Kidney (tissue), 14 donors: Measurements from ENCODE around the gene PLOD1. TPM values are rescaled to one million over a fixed set of nuclear protein-coding genes. Genes with fewer than 3 reads are reported as not detected.
"Not testable (repeated sequence)": the region's sequence is repeated elsewhere in the genome, so short reads cannot be mapped to it uniquely, and the experiment has no call there.

ENCODE experiments used
- DNase-seq, 5 donors: peaks; one replicate each; pipeline ENCODE4 v3.0.0-alpha.2; 2013 to 2020
- FAIRE-seq: peaks from 2 replicates; lab custom pipeline; 2012; peaks lifted over from hg19 to GRCh38; lab: Jason Lieb, UNC
- H3K27ac ChIP-seq, 2 donors: one replicate each; pipeline ENCODE4 v1.7.0; 2013; ENCODE audit warnings: low read depth in 2 of 2, low read length in 2 of 2, inconsistent platforms in 1 of 2
- H3K27me3 ChIP-seq: one replicate; pipeline ENCODE4 v1.7.1; 2013; ENCODE audit warnings: low read length, inconsistent platforms; ENCODE audit not compliant: control insufficient read depth, insufficient read depth
- H3K36me3 ChIP-seq, 3 donors: one replicate each; pipeline versions ENCODE4 v1.7.0 to v1.7.1; 2013; ENCODE audit warnings: low read length in 3 of 3, control low read depth in 1 of 3, inconsistent platforms in 1 of 3; ENCODE audit not compliant: insufficient read depth in 3 of 3, control insufficient read depth in 2 of 3
- H3K4me1 ChIP-seq, 3 donors: one replicate each; pipeline versions ENCODE4 v1.7.0 to v1.7.1; 2013; ENCODE audit warnings: low read length in 3 of 3, inconsistent platforms in 1 of 3, low read depth in 1 of 3; ENCODE audit not compliant: control insufficient read depth in 2 of 3, insufficient read depth in 2 of 3
- H3K4me3 ChIP-seq, 3 donors: one replicate each; pipeline versions ENCODE4 v1.7.0 to v1.8.1; 2013; ENCODE audit warnings: low read length in 3 of 3, control low read depth in 1 of 3, inconsistent platforms in 1 of 3
- H3K9ac ChIP-seq, 3 donors: one replicate each; pipeline versions ENCODE4 v1.7.0 to v1.7.1; 2013; ENCODE audit warnings: low read length in 3 of 3, control low read depth in 1 of 3, inconsistent platforms in 1 of 3
- H3K9me3 ChIP-seq, 3 donors: one replicate each; pipeline versions ENCODE4 v1.7.0 to v1.7.1; 2013; ENCODE audit warnings: low read length in 3 of 3, control low read depth in 1 of 3, inconsistent platforms in 1 of 3; ENCODE audit not compliant: control insufficient read depth in 2 of 3, insufficient read depth in 1 of 3
- intact Hi-C: fragments of 100-400 bp; cut with DNase I; formaldehyde crosslinking; loops from one replicate; pipeline ENCODE4 v1.11.1; 2022
- polyA plus RNA-seq: library from polyadenylated mRNA; stranded (reverse); fragments of 350-450 nt; fragmentation: Illumina TruSeq; extraction: RNeasy Lipid Tissue Mini Kit (QIAGEN cat#74804); gene quantifications from one replicate; pipeline ENCODE4 v1.2.3, GENCODE V29; 2014; ENCODE audit warnings: low read depth, low replicate concordance; ENCODE audit not compliant: insufficient read depth
- total RNA-seq: library from RNA; stranded (reverse); fragmentation: NEBNext Ultra II Directional; extraction: Animal tissue kit (Norgen Biotek cat#: 25700); gene quantifications from one replicate; pipeline ENCODE4 v1.2.1, GENCODE V29; 2021
- TF ChIP-seq, protein P1 (sequence below): IDR thresholded peaks from 3 replicates; pipeline ENCODE4 v1.5.1; 2012; ENCODE audit warnings: mild to moderate bottlenecking, moderate library complexity, borderline replicate concordance; ENCODE audit not compliant: insufficient read depth; ENCODE audit errors: extremely low read depth
- donor health status: control.
- donor health status: control.
- donor health status: control.
- donor health status: control.
- donor health status: control.
- donor health status: DM: yes; HTN: yes; CAD: no.
- donor health status: Normal renal cell carcinoma (clear cell type).

Gene PLOD1
- total and polyA plus RNA-seq, 2 donors from 2014 or later: 58.8 to 103 TPM

DNA sequence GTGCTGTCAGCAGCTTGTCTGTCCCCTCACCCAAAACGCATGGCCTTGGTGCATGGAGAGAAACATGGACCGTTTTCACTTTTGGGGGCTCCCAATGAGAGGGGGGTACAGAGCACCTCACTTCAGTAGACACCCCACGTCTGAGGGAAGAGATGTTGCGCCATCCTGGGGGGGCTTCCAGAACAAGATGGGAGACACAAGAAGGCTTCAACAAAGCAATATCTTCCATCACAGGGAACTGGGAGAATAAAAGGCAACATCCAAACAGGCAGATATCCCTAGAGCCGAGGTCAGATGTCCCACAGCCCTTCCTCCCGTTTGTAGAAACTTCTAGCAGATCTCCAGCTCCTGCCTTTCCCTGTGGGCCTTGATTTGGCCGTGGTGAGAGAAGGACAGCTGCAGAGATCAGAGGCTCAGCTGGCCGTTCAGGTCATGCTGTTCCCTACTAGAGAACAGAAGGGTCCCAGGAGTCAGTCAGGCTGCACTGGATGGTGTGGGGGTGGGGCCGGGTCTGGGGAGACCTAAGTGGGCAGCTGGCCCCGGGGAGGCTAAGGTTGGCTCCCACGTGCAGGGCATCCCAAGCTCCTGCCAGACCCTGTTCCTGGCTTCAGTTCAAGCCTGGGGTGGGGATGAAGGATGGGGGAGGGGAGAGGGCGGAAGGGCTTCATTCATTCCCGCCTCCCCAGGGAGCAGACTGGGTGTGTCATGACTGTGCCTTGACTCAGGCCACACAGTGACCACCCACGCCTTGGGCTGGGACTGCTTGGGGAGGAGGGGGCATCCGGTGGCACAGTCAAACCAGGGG lies 4.4 kb downstream of the PLOD1 start:
- Histone ChIP-seq H3K36me3 (no peaks in the 10 kb centered on the region), H3K4me3 (no peak overlapping the region), H3K27ac (peak overlapping the region in 1 of 2 donors; percentile 72), H3K9ac (no peak overlapping the region), H3K4me1 (peaks cover 0 to 22% (median 0%) of the 10 kb centered on the region in 3 donors), H3K27me3 (no peaks in the 10 kb centered on the region), H3K9me3 (no peaks in the 10 kb centered on the region)
- no peak for FAIRE-seq
- intact Hi-C loops: no loop called here
- TF ChIP-seq, protein P1, sequence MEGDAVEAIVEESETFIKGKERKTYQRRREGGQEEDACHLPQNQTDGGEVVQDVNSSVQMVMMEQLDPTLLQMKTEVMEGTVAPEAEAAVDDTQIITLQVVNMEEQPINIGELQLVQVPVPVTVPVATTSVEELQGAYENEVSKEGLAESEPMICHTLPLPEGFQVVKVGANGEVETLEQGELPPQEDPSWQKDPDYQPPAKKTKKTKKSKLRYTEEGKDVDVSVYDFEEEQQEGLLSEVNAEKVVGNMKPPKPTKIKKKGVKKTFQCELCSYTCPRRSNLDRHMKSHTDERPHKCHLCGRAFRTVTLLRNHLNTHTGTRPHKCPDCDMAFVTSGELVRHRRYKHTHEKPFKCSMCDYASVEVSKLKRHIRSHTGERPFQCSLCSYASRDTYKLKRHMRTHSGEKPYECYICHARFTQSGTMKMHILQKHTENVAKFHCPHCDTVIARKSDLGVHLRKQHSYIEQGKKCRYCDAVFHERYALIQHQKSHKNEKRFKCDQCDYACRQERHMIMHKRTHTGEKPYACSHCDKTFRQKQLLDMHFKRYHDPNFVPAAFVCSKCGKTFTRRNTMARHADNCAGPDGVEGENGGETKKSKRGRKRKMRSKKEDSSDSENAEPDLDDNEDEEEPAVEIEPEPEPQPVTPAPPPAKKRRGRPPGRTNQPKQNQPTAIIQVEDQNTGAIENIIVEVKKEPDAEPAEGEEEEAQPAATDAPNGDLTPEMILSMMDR: no peak
- peak in 1 of 5 donors; percentile 90 for DNase-seq

DNA sequence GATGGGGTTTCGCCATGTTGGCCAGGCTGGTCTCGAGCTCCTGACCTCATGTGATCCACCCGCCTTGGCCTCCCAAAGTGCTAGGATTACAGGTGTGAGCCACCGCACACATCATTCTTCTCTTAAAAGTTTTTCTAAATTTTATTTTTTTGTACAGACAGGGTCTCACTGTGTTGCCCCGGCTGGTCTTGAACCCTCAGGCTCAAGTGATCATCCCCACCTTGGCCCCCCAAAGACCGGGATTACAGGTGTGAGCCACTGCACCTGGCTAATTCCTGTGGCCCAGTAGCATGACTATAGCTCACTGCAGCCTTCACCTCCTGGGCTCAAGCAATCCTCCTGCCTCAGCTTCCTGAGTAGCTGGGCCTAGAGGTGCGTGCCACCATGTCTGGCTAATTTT lies 5.3 kb downstream of the PLOD1 start:
- H3K4me1 ChIP-seq: peaks cover 0 to 18% (median 0%) of the 10 kb centered on the region in 3 donors
- H3K4me3 ChIP-seq, H3K9ac ChIP-seq, DNase-seq, H3K9me3 ChIP-seq, H3K27me3 ChIP-seq, FAIRE-seq, H3K36me3 ChIP-seq, intact Hi-C loops, H3K27ac ChIP-seq: not testable (repeated sequence)

DNA sequence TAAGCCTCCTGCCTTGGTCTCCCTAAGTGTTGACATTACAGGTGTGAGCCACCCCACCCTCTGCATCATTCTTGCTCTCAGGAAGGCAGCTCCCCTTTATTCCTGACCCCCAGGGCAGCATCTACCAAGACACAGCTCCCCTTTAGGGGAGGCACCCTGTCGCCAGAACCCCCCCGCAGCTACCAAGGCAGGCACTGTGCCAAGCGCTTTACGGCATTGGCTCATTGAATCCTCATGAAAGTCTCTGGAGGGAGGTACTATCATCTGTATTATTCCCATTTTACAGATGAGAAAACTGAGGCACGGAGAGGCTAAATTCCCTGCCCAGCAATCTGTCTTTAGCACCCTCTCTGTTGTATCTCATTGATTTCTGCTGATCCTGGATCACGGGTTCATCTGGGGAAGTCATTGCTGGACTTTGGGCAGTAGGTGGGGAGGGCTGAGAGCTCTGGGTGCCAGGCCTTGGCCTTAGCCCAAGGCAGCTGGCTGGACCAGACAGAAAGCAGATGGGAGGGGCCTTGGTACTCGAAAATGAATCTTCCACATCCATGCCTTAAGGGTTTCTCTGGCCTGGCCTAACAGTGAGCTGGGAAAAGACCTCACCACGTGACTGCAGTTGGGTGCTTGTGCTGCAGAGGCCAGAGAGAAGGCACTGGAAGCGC lies 5.9 kb downstream of the PLOD1 start:
- peak overlapping the region in 1 of 2 donors; percentile 32 for H3K27ac ChIP-seq

DNA sequence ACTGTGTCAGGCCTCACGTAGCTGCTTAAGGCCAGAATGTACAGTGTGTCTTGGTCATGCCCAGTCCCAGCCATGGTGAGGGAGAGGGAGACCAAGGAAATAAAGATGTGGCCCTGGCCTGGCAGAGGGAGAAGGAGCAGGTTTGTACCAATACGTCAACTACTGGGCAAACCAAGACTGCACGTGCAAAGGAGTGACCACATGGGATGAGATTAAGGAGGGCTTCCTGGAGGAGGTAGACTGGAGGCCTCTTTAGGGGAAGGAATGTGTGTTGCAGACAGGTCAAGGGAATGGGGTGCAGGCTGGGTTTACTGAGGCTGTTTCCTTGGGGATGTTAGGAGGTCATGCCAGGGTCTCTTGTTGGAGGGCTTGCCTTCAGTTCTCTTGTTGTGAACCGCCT lies 7.8 kb downstream of the PLOD1 start:
- intact Hi-C loops: no loop called here
- DNase-seq (no peak), FAIRE-seq (no peak)
- Histone ChIP-seq H3K27ac (no peak overlapping the region), H3K4me3 (no peak overlapping the region), H3K27me3 (no peaks in the 10 kb centered on the region), H3K36me3 (no peaks in the 10 kb centered on the region), H3K9me3 (no peaks in the 10 kb centered on the region), H3K4me1 (peaks cover 0 to 14% (median 0%) of the 10 kb centered on the region in 3 donors), H3K9ac (no peak overlapping the region)
- TF ChIP-seq, protein P1: no peak

More for the DNA sequence above, 5.9 kb downstream of the PLOD1 start:
- Histone ChIP-seq H3K27me3 (no peaks in the 10 kb centered on the region), H3K4me3 (no peak overlapping the region), H3K9ac (no peak overlapping the region), H3K36me3 (no peaks in the 10 kb centered on the region), H3K4me1 (peaks cover 0 to 14% (median 0%) of the 10 kb centered on the region in 3 donors), H3K9me3 (no peaks in the 10 kb centered on the region)
- intact Hi-C loops: no loop called here
- DNase-seq: no peak
- TF ChIP-seq, protein P1: no peak
- no peak for FAIRE-seq
